ENCODE data around the gene NRP2. TPM values are rescaled to one million over a fixed set of nuclear protein-coding genes. Genes with fewer than 3 reads are reported as not detected.

The NRP2 gene
- total and polyA plus RNA-seq, 10 donors: 3.1 to 49.9 (median 26.2) TPM

GRCh38 chr2:205781244-205781931 lies 99.1 kb downstream of the NRP2 start:
- H3K9me3 ChIP-seq: no peaks in the 10 kb centered on the region
- no peaks in the 10 kb centered on the region for H3K27me3 ChIP-seq (replicated peaks in 1 of 7)
- peaks cover 0 to 4% (median 0%) of the 10 kb centered on the region in 6 donors for H3K4me1 ChIP-seq
- WGBS, 5 donors: 55 to 74% (median 65%) methylated on average over 5 of the region's 5 CpGs
- intact Hi-C loops (cut with DNase I; ENCODE audit: low total_unique reads): no loop called here
- DNase-seq: no peak
- H3K27ac ChIP-seq: no peak overlapping the region
- no peak overlapping the region for H3K4me3 ChIP-seq
- no peak for TF ChIP-seq POLR2A (IDR thresholded peaks at IDR 0.05)
- TF ChIP-seq CTCF (IDR thresholded peaks at IDR 0.05 in 8 of 11, conservative IDR thresholded peaks at IDR 0.05 in 3 of 11): no peak
- no peak for TF ChIP-seq POLR2AphosphoS5 (IDR thresholded peaks at IDR 0.05)
- no peaks in the 10 kb centered on the region for H3K36me3 ChIP-seq

DNA sequence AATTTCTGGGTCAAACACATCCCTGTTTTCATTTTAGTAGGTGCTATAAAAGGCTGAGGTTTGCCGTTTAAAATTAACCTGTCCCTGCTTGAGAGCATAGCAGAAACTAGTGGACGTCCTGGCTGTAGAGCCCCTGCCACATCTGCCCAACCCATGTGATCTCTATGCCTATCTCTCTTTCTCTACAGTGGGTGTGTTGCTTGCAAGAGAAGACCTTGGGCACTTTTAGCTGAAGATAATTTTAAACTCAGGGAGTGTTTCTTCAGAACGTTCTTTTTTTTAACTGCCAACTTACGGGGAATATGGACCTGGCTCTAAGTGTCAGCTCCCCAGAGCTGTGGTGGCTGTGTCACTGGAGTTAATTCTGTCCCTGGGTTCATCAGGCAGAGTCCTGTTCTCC lies 100.6 kb downstream of the NRP2 start:
- H3K27me3 ChIP-seq (replicated peaks in 1 of 7): no peaks in the 10 kb centered on the region
- 73 to 86% (median 81%) methylated on average over 4 of the region's 4 CpGs for WGBS, 5 donors
- no peaks in the 10 kb centered on the region for H3K36me3 ChIP-seq
- TF ChIP-seq POLR2AphosphoS5 (IDR thresholded peaks at IDR 0.05) (no peak), CTCF (IDR thresholded peaks at IDR 0.05 in 8 of 11, conservative IDR thresholded peaks at IDR 0.05 in 3 of 11) (no peak), POLR2A (IDR thresholded peaks at IDR 0.05) (no peak)
- peaks cover 0 to 4% (median 0%) of the 10 kb centered on the region in 6 donors for H3K4me1 ChIP-seq
- H3K9me3 ChIP-seq: no peaks in the 10 kb centered on the region
- intact Hi-C loops (cut with DNase I; ENCODE audit: low total_unique reads): no loop called here
- DNase-seq: no peak
- H3K27ac ChIP-seq: no peak overlapping the region
- H3K4me3 ChIP-seq: no peak overlapping the region

DNA sequence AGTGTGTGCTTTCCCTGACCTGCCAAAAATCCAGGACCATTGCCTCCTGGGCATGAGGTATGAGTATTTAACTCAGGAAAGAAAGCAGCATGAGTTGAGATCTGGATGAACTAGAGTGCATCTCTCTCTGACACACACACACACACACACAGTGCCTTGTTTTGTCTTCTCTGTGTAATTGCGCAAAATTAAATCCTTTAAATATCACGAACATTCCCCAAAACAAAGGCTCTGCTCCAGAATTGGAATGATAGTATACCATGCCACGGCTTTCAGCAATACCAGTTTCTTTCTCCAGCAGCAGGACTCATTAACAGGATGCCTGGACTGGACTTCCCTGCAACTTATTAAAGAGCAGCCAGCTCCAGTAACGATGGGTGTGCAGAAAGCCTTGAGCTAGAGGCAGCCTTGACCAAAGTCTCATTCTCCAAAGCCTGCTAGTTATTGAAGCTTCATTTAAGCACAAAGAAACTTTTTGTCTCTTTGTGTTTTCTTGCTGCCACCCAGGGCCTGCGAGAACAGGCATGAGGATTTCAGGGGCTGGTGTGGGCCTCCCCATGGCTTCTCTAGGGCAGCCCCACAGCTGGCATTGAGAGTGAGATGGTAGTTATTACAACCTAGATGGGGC lies 101.7 kb downstream of the NRP2 start:
- Histone ChIP-seq H3K4me3 (no peak overlapping the region), H3K9me3 (no peaks in the 10 kb centered on the region), H3K27me3 (replicated peaks in 1 of 7) (no peaks in the 10 kb centered on the region), H3K36me3 (no peaks in the 10 kb centered on the region), H3K4me1 (peaks cover 0 to 4% (median 0%) of the 10 kb centered on the region in 6 donors), H3K27ac (no peak overlapping the region)
- intact Hi-C loops (cut with DNase I; ENCODE audit: low total_unique reads): no loop called here
- 82 to 90% (median 87%) methylated on average over 5 of the region's 5 CpGs for WGBS, 5 donors
- no peak for TF ChIP-seq CTCF (IDR thresholded peaks at IDR 0.05 in 8 of 11, conservative IDR thresholded peaks at IDR 0.05 in 3 of 11)
- TF ChIP-seq POLR2A (IDR thresholded peaks at IDR 0.05): no peak
- no peak for TF ChIP-seq POLR2AphosphoS5 (IDR thresholded peaks at IDR 0.05)
- DNase-seq: no peak

- H3K4me3 ChIP-seq: no peak overlapping the region
- TF ChIP-seq POLR2AphosphoS5 (IDR thresholded peaks at IDR 0.05) (no peak), POLR2A (IDR thresholded peaks at IDR 0.05) (no peak), CTCF (IDR thresholded peaks at IDR 0.05 in 8 of 11, conservative IDR thresholded peaks at IDR 0.05 in 3 of 11) (no peak)
- WGBS, 5 donors: 73 to 88% (median 86%) methylated on average over 7 of the region's 7 CpGs
Observed at GRCh38 chr2:205785507-205786260, 103.4 kb downstream of the NRP2 start.

More at GRCh38 chr2:205785507-205786260, 103.4 kb downstream of the NRP2 start:
- peaks cover 0 to 4% (median 0%) of the 10 kb centered on the region in 6 donors for H3K4me1 ChIP-seq
- no peak overlapping the region for H3K27ac ChIP-seq
- no peaks in the 10 kb centered on the region for H3K36me3 ChIP-seq
- no peaks in the 10 kb centered on the region for H3K9me3 ChIP-seq
- intact Hi-C loops (cut with DNase I; ENCODE audit: low total_unique reads): no loop called here
- H3K27me3 ChIP-seq (replicated peaks in 1 of 7): no peaks in the 10 kb centered on the region
- no peak for DNase-seq
